Colonic mucosa (tissue), 4 donors: ENCODE results near the gene BRF1. TPM values are rescaled to one million over a fixed set of nuclear protein-coding genes. Genes with fewer than 3 reads are reported as not detected.

ENCODE experiments used
- DNase-seq: peaks from one replicate; pipeline ENCODE4 v3.0.0-alpha.2; 2020
- H3K27ac ChIP-seq: fragments of 200-600 bp; one replicate; pipeline ENCODE4 v1.8.0; 2021
- H3K27me3 ChIP-seq: fragments of 200-600 bp; one replicate; pipeline ENCODE4 v1.8.0; 2021
- H3K36me3 ChIP-seq: fragments of 200-600 bp; one replicate; pipeline ENCODE4 v1.8.0; 2021
- H3K4me1 ChIP-seq: fragments of 200-600 bp; one replicate; pipeline ENCODE4 v1.8.0; 2021; ENCODE audit warnings: mild to moderate bottlenecking
- H3K4me3 ChIP-seq: fragments of 200-600 bp; one replicate; pipeline ENCODE4 v1.8.0; 2021
- H3K9ac ChIP-seq, 2 donors: one replicate each; pipeline ENCODE4 v1.7.0; 2013; ENCODE audit warnings: control low read depth in 2 of 2, low read depth in 2 of 2, low read length in 2 of 2
- H3K9me3 ChIP-seq: fragments of 200-600 bp; one replicate; pipeline ENCODE4 v1.8.0; 2021
- intact Hi-C: fragments of 100-400 bp; cut with DNase I; formaldehyde crosslinking; loops from one replicate; pipeline ENCODE4 v1.14.1; 2022
- total RNA-seq, 2 donors: library from RNA; stranded (reverse); fragmentation: NEBNext Ultra II Directional in 1 of 2; extraction: Animal tissue kit (Norgen Biotek cat#: 25700) in 1 of 2; gene quantifications; one replicate each; pipeline ENCODE4 v1.2.1, GENCODE V29; 2021
- TF ChIP-seq, protein P1 (sequence below): fragments of 200-600 bp; IDR thresholded peaks from one replicate; pipeline ENCODE4 v1.8.0; 2022; ENCODE audit warnings: antibody characterized with exemption, mild to moderate bottlenecking
- donor health status: healthy.
- donor health status: DM: no; HTN: no; CAD: no.
- donor health status: DM: no; HTN: no; CAD: no.

BRF1 gene
- total RNA-seq, 2 donors from 2014 or later: 27.2 to 40.6 TPM

DNA sequence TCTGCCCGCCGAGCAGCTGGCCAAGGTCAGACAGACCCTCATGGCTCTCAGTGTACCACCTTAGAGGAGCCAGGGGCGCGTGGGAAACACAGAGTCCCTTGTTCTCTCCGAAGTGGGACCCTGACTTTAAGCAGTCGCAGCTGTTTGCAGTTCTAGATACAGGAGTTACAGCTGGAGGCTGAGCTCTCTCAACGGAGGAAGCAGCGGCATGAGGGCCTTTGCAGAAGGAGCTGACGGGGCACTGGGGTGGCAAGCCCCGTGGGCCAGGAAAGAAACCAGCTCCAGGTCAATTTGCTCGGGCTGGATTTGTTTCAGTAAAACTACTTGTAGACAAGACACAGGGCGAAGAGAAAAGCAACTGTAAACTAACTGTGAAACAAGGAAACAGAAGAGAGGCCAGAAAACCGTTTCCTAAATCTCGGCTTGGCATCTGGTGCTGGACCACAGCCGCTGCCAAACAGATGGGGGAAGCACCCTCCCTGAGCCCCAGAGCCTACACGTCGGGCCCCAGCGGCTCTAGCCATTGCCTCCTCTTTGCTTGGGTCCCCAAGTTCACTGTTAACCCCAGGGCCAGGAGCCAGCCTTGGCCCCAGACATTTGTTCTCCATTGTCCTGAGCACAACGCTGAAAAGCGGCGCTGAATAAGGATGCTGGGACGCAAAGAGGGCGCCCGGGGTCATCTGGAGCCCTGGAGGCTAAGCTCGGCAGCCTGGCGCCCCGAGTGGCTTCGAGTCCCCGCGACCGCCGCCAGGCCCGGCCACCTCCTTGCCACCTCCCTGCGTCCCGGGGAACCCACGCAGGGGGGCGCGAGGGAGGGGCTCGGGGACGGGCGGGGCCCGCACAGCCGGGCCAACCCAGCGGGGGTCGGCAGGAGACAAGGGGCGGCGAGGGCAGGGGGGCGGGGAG lies 12.8 kb upstream of the BRF1 start:
- intact Hi-C loops: no loop called here
- peaks cover 6% of the 10 kb centered on the region for H3K4me1 ChIP-seq
- peak; percentile 47 for DNase-seq

DNA sequence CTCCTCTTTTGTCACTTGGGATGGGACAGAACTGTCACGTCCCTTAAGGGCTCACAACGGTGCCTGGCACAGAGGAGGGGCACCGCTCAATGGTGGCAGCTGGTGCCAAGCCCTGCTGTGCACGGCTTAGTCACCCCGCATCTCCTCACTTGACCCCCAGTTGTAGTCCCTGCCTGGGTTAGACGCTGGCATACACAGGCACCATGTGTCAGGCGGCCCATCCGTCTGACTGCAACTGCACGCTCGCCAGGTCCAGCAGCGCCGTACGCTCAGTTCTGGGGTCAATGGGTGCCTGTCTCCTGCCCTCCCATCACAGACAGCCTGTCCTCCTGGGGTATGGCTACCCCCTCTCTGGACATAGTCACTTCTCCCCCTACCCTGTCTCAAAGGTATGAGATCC lies 12.2 kb upstream of the BRF1 start:
- H3K4me1 ChIP-seq: peaks cover 6% of the 10 kb centered on the region
- H3K4me3 ChIP-seq: no peak overlapping the region
- TF ChIP-seq, protein P1, sequence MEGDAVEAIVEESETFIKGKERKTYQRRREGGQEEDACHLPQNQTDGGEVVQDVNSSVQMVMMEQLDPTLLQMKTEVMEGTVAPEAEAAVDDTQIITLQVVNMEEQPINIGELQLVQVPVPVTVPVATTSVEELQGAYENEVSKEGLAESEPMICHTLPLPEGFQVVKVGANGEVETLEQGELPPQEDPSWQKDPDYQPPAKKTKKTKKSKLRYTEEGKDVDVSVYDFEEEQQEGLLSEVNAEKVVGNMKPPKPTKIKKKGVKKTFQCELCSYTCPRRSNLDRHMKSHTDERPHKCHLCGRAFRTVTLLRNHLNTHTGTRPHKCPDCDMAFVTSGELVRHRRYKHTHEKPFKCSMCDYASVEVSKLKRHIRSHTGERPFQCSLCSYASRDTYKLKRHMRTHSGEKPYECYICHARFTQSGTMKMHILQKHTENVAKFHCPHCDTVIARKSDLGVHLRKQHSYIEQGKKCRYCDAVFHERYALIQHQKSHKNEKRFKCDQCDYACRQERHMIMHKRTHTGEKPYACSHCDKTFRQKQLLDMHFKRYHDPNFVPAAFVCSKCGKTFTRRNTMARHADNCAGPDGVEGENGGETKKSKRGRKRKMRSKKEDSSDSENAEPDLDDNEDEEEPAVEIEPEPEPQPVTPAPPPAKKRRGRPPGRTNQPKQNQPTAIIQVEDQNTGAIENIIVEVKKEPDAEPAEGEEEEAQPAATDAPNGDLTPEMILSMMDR: no peak
- DNase-seq: no peak
- no peaks in the 10 kb centered on the region for H3K9me3 ChIP-seq
- H3K27ac ChIP-seq: no peak overlapping the region
- no peaks in the 10 kb centered on the region for H3K36me3 ChIP-seq
- intact Hi-C loops: no loop called here
- H3K9ac ChIP-seq: no peak overlapping the region
- H3K27me3 ChIP-seq: no peaks in the 10 kb centered on the region

More for the DNA sequence above, 12.8 kb upstream of the BRF1 start:
- TF ChIP-seq, protein P1: no peak
- Histone ChIP-seq H3K4me3 (peak overlapping the region; percentile 65), H3K27ac (peak overlapping the region; percentile 60), H3K9ac (peak overlapping the region; percentile 68 to 69), H3K27me3 (no peaks in the 10 kb centered on the region), H3K9me3 (no peaks in the 10 kb centered on the region), H3K36me3 (no peaks in the 10 kb centered on the region)

DNA sequence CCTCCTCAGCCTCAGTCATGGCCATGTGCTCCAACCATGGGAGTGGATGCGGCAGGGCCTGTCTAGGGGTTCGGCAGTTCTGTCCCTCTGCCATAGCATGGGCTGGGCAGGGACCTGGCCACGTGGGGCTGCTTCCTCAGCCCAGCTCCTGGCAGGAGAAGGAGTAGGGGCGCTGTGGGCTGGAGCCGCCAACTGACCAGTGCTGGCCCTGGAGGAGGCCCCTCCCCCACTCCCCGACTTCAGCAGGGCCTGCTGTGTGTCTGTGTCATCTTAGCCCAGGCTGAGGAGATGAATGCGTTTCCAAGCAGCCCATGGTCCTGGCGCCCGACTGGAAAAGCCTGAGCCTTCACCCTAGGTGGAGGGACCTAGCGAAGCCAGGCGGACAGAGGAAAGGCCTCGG lies 11.0 kb upstream of the BRF1 start:
- Histone ChIP-seq H3K9ac (no peak overlapping the region), H3K4me1 (peaks cover 6% of the 10 kb centered on the region), H3K4me3 (no peak overlapping the region), H3K36me3 (no peaks in the 10 kb centered on the region), H3K9me3 (no peaks in the 10 kb centered on the region), H3K27me3 (no peaks in the 10 kb centered on the region), H3K27ac (no peak overlapping the region)
- no peak for DNase-seq
- intact Hi-C loops: no loop called here
- TF ChIP-seq, protein P1: no peak

DNA sequence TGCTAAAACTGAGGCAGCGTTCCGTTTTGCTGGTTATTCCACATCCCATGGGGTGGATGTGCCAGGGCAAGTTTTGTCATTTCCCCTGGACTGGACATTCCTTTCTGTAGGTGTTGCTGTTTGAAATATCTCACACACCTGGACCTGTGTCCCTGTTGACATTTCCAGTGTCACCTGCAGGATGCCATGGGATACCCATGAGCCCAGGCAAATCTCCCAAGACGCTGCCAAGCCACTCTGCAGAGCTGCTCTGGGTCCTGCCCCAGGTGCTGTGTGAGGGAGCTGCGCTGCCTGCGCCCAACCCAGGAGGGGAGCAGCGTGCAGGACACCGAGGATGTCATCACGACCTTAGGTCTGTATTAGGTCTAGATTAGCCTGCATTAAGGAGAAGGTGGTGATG lies 8.6 kb upstream of the BRF1 start:
- TF ChIP-seq, protein P1: no peak
- intact Hi-C loops: no loop called here
- Histone ChIP-seq H3K36me3 (no peaks in the 10 kb centered on the region), H3K9ac (no peak overlapping the region), H3K27me3 (no peaks in the 10 kb centered on the region), H3K4me1 (no peaks in the 10 kb centered on the region), H3K4me3 (no peak overlapping the region), H3K9me3 (no peaks in the 10 kb centered on the region), H3K27ac (no peak overlapping the region)
- DNase-seq: no peak

DNA sequence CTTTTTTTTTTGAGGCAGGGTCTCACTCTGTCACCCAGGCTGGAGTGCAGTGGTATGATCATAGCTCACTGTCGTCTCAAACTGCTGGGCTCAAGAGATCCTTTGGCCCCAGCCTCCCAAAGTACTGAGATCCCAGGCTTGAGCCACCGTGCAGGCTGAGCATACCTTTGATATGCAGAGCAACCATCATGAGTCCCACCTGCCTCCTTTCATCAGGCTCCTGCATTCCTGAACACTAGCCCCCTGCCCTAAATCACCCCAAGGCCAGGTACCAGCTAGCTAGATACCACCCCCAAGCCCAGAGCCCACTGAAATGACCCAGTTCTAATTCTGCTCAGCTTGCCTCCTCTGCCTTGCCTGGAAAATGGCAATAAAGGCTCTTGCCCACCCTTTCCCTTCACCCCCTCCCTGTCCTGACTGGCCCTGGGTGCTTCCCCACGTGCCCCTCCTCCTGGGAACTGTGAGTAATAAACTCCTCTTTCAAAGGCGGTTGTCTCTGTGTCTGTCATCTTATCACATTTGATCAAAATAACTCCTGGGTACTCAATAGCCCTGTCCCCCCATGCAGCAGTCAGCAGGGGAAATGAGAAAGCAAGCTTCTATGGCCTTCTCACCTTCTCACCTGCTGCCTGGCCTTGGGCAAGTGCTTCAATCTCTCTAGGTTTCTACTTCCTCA lies 6.4 kb upstream of the BRF1 start:
- Histone ChIP-seq H3K4me3 (no peak overlapping the region), H3K27ac (no peak overlapping the region), H3K9ac (no peak overlapping the region), H3K36me3 (no peaks in the 10 kb centered on the region), H3K27me3 (no peaks in the 10 kb centered on the region), H3K9me3 (no peaks in the 10 kb centered on the region), H3K4me1 (no peaks in the 10 kb centered on the region)
- TF ChIP-seq, protein P1: no peak
- intact Hi-C loops: no loop called here
- no peak for DNase-seq
